Hematopoietic multipotent progenitor cell treated with erythropoietin and hydrocortisone succinate and interleukin-3 and kit ligand, for 15 days (in vitro differentiated cells): ENCODE data around the gene KSR1.
"Not testable (repeated sequence)": the region's sequence is repeated elsewhere in the genome, so short reads cannot be mapped to it uniquely, and the experiment has no call there.

Source experiments
- DNase-seq: peaks from one replicate; pipeline ENCODE4 v3.0.0-alpha.2; 2015; ENCODE audit warnings: low spot score

The KSR1 gene

GRCh38 chr17:27455236-27455913, 873 bp upstream of the KSR1 start:
- no peak for DNase-seq

GRCh38 chr17:27456681-27457359, 572 bp downstream of the KSR1 start:
- no peak for DNase-seq

DNA sequence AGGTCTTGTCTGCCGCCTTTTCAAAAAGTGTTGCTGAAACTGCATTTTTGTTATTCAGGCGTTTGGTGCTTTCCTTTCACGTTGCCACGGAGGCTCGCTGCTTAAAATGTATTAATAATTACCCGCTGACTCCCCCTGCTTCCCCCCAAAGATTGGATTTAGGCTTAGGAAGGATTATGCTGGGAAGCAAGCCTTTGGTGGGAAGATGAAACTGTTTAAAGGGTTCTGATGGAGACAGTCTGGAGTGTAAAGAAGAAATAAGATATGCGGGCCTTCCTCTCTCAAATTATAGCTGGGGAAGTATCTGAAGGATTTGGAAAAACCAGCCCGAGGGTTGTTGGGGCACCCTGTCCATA, 1.1 kb downstream of the KSR1 start:
- no peak for DNase-seq

DNA sequence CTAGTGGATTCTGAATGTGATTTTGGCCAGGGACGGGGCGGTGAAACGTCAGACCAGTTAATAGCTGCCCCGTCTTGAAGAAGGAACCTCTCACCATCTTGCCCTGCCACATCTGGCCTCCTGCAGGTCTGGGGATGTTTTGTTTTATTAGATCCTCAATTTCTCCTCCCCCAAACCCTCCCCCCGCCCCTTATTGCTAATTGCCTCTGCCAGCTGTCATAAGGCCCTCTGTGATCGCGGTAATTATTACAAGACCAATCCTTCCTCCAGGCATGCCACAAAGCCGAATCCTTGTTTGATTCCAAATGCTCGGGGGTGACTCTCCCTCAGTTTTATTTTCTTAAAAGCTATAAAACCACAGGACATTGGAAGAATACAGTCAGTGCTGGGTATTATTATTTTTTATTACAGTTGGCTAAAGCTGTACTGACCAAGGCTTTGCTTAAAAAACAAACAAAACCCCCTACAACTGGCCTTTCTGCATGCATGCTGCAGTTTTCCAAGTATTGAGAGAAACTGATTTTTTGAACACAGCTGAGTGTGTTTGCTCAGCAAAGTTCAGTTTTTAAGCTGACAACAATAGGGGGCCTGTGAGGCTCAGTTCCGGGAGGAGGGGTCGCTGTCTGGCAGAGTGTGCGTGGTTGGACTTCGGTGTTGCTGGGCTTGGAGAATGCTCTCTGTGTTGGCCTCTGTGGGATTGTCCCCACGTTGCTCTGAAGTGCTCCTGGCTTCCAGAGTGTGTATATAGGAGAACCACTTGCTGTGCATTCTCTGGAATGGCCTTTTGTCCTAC, 1.7 kb downstream of the KSR1 start:
- no peak for DNase-seq

GRCh38 chr17:27458524-27458908, 2.3 kb downstream of the KSR1 start:
- DNase-seq: no peak

DNA sequence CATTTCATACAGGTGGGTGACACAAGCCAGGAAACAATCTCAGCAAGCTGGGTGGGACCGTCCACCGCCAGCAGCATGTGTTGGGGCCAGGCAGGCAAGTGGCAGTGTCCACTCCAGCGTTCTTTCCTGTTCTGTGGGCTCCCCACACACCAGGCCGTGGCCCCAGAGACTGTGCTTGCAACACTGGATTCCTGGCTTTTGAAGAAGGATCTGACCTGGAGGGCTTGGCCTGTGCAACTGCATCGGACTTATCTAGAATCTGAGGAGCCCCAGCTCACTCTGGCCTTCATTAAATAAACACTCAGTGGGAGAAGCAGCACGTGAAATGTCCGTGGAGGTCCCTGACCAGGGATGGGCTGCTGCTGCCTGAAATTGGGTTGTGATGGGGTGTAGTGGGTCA, 3.2 kb downstream of the KSR1 start:
- DNase-seq: no peak

- DNase-seq: no peak
Measured at GRCh38 chr17:27460196-27460725, 4.0 kb downstream of the KSR1 start.

DNA sequence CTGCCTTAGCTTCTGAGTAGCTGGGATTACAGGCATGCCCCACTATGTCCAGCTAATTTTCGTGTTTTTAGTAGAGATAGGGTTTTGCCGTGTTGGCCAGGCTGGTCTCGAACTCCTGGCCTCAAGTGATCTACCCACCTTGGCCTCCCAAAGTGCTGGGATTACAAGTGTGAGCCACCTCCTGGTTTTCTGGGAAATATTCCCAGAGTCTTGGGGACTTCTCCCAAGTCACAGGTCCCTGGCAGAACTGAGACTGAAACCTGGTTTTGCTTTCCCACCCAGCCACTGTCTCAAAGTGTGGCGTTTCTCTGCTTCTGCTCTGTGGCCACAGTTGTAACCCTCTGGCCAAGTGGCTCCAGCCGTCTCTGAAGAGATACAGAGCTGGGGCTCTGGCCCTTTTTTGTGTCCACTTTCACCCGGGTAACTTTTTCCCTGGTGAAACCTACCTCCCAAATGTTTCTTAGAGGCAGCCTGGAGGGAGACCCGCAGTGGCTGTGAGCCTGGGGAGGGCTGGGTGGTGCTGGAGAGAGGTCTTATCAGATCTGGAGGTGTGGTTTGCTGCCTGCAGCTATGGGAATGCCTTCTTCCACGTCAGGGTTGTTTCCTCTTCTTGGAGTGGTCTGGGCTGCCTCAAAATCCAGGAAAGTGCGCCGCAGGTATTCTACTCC, 5.1 kb downstream of the KSR1 start:
- peak; percentile 58 for DNase-seq

GRCh38 chr17:27462149-27462548, 5.9 kb downstream of the KSR1 start:
- DNase-seq: no peak

DNA sequence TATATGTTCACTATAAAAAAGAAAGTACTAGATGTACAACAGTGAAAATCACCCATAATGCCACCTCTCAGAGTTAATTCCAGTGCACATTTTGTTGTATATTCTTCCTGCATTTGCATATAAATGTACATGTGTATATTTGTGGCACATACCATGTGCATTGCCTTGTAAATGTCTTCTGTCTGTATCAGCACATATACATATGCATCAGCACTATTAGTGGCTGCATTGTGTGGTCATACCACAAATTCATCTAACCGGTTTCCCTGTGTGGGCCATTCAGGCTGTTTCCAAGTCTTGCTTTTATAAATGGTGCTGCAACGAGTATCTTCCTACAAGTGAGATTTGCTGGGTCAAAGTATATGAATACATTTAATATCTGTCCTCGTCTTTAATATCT, 6.5 kb downstream of the KSR1 start:
- DNase-seq: no peak

DNA sequence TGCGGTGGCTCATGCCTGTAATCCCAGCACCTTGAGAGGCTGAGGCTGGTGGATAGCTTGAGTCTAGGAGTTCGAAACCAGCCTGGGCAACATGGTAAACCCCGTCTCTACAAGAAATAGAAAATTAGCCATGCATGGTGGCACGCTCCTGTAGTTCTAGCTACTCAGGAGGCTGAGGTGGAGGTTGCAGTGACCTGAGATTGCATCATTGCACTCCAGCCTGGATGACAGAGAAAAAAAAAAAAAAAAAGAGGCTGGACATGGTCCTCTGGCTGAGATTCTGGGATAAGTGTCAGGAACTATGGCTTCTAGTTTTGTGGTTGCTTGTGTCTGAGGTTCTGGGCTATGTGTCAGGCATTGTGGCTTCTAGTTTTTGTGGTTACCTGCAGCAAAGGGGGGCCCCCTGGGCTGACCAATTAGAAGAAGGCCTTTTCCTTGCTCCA, 7.0 kb downstream of the KSR1 start:
- DNase-seq: no peak

DNA sequence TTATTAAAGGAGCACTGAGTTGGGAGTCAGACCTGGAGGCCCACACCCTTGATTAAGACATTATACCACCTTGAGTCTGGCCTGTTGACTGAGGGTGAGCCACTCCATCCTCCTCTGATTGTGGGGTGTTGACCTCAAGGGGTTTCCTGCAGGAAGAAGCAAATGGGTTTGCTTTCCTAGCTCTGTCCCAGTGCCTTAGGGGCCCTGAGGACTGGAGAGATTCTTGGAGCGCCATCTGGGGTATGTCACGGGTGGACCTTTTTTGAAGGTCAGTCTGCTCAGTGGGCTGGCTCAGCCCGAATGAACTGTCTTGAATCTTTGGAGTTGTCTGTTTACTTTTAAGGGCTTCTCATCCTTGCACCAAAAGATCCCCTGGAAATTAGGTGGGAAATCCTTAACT, 7.8 kb downstream of the KSR1 start:
- not testable (repeated sequence) for DNase-seq

GRCh38 chr17:27464431-27464830, 8.2 kb downstream of the KSR1 start:
- no peak for DNase-seq

DNA sequence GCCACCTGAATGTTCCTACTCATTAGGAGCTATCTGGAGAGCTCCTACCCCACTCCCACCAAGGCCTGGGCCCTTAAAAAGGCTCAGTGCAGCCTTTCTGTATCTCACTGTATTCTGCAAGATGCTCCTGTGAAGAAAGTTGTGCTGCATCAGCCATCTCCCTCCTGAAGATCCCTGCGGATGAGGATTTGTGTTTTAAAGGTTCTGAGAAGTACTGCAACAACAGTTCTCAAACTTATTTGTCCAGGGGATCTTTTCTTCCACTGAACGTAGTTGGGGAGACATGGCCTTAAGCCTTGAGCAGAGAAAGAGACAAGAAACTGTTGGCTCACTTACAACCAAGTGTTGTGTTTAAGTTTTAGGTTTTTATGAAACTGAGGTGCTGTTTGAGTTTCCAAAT, 9.6 kb downstream of the KSR1 start:
- not testable (repeated sequence) for DNase-seq

DNA sequence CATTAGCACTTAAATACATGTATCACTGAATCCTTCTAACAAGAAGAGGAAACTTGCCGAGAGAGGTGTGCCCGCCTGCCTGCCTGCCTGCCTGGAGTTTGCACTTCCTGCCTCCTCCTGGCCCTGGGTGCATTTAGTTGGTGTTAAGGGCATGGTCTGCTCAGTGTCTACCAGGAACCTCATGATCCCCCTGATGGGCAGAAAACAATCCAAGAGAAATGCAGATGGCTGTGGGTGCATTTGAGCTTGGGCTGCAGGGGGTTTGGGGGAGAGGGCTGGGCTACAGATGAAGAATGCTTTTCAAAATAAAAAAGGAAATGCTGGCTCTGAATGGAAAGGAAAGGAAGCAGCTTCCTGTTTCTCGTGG, 10.1 kb downstream of the KSR1 start:
- DNase-seq: no peak

GRCh38 chr17:27466743-27467375, 10.6 kb downstream of the KSR1 start:
- DNase-seq: no peak

GRCh38 chr17:27469256-27469655, 13.0 kb downstream of the KSR1 start:
- no peak for DNase-seq

DNA sequence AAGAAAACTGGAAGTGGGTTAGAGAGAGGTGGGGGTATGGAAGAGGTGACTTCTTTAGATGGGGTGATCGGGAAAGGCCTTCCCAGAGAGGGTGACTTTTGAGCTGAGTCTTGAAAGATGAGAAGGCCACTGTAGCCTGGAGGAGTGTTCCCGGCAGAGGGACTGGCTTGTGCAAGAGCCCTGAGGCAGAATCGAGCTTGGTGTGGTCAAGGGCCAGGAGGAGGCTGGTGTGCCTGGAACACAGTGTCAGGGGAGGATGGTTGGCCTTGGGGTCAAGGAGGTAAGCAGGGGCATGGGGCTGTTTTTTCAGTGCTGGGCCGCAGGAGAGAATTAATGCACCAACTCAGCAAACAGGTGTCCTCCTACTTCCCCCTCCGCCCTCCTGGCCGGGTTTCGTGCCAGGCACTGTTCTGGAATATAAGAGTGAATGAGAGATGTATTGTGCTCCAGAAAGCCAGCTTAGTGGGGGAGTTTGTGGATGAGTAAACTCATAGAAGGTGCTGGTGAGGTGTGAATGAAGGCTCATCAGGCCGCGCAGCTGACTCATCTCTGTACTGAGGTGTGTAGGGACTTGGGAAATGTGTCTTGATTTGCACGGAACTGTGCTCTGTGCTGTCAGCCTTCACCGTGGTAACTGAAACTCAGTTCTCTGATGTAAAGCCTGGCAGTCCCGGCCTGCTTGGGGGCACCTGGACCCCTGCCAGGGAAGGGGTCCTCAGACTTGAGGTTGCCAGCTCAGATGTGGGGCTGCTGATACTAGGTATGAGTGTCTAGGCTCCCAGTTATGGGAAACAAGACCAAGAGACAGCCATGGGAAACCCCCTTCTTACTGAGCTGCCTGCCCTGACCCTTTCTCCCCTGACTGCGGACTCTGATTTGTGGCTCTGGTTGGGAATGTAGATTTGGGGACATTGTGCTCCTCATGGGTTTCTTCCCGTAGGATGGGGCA, 15.3 kb downstream of the KSR1 start:
- no peak for DNase-seq

- DNase-seq: peak; percentile 24
Measured at GRCh38 chr17:27473190-27473747, 17.0 kb downstream of the KSR1 start.
